ENCODE measurements around the gene SP5.
"Not testable (repeated sequence)": the region's sequence is repeated elsewhere in the genome, so short reads cannot be mapped to it uniquely, and the experiment has no call there.

Gene SP5

DNA sequence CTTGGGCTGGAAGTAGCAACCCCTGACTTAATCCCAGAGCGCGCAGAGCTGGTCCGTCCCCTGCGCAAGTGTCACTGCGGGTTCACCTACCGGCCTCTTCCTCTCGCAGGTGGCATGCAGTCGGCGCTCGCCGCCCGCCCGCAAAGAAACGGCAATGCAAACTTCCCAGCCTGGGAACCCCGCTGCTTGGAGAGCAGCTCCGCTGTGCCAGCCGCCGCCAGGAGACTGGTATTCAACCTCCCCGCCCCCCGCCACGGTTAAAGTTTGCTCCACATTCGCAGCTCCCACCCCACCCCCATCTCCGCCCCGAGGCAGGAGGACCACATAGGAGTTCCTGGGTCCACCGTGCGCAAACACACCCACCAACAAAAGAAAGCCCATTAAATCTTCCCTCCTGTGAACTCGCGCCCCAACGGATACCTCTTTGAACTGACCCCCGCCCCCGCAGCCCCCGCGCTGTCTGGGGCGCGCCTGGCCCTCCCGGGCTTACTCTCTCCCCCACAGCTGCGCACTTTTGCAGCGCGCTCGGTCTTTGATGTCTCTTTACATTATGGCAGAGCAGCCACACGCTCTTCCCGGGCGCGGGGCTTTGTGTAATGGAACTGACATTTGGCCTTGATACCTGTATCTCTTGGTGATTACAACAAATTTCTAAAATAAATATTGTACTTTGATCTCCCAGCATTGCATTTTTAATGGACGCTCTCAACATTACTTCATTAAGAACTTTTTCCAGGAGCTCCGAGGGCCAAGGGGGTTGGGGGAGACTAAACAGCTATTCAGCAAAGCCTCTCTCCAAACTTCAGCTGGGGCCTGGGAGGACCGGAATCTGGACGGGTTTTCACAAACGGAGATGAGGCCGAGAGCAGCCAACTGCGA is 3.1 kb upstream of the SP5 start:
- no peak for DNase-seq

DNA sequence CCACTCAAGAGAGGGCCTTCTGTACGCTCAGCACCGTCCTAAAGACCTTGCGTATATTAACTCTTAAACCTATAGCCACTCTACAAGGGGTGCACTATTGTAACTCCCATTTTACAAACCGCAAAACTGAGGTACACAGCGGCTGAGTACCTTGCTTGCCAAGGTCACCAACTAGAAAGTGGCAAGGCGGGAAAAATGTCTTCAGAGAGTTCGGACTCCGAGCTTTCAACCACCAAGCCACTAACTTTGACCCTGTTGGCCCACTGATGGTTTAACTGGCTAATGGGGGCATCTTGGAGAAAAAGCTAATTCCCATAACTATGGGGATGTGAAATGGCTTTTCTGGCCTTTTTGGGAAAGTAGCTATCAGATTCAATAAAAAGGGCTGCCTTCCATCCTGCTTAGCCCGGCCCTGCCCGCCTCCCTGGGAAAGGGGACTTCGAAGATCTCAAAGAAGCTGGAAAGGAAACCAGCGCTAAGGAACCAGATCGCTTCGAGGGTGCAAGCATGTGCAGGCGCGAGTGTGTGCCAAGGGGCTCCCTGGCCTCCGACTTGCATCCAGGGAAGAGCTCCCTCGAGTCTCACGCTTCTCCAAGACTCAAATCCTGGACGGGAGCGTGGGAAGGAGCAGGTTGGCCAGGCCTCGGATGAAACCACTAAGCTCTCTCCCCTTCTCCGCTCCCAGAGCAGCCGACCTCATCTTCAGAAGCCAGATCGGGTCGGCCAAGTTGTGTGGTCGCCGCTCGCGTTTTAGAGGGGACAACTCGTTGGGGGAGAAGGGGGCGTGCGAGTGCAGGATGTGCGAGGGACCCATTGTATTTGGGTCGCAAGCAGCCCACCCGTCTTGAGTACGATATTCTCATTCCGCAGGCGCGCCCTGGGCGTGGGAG is 2.2 kb upstream of the SP5 start:
- DNase-seq = no peak

DNA sequence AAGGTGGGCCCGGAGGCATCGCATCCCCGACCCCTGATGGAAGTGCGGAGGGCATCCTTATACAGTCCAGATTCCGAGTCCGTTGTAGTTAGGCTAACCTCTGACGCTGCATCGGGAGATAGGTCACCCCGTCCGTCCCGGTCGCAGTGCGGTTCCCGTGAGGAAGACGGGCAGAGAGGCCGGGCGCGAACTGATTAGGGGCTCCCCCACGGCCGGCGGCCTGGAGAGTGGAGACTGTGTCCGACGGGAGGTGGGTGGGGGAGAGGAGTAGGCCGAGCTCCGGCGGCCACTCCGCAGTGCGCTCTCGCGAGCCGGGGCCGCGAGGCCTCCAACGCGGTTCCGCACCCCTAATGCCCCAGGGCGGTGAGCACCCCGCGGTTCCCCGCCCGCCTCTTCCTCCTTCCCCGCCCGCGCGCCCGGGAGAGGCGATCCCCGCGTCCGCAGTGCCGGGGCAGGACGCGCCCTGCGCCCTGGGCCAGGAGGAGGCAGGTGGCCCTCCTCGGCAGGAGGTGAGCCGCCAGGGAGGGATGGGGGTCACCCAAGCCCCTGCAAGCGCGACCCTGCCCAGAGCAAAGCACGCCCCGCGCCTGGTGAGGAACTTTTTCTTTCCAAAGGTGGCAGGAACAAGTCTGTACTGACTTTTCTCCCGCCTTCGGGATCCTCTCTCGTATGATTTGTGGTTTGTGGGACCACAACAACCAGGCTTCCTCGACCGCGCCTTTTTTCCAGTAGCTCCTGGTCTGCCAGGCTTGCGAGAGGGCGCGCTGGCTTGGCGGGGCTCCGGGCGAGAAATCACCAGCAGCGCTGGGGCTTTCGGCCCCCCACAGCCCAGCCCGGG is 1.4 kb upstream of the SP5 start:
- no peak for DNase-seq

DNA sequence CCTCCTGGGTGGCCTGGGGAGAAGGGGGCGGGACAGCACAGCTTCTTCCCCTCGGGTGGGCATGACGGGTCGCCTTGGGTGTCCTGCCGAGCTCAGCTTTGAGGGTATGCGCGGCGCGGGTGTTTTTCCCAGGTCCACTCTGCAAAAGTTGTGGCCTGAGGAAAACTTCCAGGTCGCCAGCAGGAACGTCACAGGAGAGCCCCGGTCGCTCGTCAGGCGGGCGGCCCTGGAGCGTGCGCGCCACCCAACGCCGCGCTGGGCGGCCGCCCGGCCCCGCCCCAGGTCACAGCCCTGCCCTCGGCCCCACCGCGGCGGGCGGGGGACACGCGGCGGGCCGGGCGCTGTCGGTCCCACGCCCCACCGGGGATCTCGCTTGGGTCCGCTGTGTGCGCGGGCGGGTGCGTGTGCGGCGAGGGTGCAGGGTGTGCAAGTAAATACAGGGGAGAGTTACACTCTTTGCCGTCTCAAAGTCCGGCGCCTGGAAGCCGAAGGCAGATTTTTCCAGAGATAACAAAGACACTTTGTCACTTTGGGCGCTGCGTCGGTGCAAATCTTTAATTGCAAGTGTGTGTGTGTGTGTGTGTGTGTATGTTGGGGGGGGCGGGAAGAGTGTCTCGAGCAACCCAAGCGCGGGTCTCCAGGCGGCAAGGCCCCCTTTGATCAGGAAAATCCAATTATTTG is 616 bp upstream of the SP5 start:
- DNase-seq = no peak

DNA sequence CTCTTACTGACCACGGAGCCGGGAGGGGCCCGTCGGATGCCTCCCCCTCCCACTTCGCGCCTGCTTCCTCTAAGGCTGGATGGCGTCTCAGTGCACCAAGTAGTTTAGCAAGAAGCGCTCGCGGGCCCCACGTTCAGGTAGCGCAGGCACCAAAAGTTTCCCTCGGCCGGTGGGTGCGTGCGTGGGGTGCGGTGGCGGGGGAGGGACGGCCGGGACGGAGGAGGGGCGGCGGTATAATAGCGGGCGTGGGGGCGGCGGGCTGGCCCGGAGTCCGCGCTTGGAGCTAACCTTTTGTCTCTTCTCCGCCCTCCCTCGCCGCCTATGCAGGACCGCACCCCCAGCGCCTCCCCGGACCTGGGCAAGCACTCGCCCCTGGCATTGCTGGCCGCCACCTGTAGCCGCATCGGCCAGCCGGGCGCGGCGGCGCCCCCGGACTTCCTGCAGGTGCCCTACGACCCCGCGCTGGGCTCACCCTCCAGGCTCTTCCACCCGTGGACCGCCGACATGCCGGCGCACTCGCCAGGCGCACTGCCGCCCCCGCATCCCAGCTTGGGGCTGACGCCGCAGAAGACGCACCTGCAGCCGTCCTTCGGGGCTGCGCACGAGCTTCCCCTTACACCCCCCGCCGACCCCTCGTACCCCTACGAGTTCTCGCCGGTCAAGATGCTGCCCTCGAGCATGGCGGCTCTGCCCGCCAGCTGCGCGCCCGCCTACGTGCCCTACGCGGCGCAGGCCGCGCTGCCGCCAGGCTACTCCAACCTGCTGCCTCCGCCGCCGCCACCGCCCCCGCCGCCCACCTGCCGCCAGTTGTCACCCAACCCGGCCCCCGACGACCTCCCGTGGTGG is 1.0 kb downstream of the SP5 start:
- no peak for DNase-seq

DNA sequence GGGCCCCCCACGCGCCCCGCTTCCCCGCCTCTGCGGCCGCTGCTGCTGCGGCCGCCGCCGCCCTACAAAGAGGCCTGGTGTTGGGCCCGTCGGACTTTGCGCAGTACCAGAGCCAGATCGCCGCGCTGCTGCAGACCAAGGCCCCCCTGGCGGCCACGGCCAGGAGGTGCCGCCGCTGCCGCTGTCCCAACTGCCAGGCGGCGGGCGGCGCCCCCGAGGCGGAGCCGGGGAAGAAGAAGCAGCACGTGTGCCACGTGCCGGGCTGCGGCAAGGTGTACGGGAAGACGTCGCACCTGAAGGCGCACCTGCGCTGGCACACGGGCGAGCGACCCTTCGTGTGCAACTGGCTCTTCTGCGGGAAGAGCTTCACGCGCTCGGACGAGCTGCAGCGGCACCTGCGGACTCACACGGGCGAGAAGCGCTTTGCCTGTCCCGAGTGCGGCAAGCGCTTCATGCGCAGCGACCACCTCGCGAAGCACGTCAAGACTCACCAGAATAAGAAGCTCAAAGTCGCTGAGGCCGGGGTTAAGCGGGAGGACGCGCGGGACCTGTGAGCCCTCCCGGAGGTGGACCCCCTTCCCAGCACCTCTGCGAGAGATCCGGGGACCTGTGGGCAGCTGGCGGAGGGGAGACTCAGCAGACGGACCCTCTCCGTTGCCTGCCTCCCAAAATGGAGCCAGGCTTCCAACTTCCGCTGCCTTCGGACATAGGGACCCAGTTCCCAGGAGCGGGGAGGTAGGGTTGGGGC is 1.9 kb downstream of the SP5 start:
- DNase-seq = peak; percentile 50

DNA sequence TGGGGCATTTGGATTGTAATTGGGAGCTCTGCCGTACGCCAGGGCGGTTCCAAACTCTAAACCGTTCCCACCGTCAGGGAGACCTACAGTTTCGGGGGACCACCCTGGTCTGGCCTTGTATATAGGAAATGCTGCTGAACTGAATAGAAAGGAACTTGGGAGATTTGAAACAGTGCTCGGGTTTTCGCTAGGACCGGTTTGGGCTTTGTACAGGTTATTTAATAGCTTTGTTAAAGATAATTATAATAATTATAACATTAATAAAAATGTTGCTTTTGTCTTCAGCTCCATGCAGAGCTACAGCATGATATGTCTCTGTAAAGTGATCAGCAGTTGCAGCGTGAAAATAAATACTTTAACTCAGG is 2.4 kb downstream of the SP5 start:
- no peak for DNase-seq

DNA sequence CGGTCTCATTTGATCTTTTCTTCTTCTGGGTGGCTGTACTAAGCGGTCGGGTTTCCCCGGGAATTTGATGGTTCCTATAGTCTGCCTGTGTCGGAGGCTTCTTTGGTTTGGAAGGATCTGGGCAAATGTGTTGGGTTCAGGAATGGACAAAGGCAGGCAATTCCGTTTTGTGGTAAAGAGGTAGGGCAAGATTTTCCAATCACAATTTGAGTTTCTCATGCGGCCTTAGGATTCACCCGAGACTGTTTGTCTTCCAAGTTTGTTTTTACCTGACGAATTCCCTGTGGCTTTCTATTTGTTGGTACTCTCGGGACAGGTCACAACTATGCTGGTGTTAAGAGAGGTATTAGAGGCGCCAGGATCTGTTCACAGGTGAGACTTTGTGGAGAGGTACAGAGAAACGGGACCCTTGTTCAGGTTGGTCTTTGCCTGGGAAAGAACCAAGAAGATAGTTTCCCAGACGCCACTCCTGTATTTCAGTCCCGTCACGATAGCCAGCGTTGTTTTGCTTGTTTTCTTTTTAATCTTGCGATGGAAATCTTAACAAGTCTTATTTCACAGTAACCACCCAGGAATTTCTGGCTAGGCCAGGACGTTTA is 3.0 kb downstream of the SP5 start:
- no peak for DNase-seq

DNA sequence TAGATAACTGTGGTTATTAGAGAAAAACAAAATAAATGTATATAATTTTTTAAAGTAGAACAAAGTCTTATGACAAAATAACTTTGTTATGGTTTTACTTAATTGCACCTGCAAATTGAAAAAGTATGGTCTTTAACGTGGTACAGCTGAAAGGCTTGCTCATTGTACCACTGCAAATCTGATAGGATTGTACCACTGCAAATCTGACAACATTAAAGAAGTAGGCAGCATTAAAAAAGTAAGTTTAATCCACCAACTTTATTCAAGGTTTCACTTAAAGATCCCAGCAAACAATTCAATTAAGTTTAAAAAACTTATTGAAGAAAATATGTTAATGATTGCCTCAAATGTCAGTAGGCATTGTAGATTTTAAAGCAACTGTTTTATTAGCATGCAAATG is 4.7 kb downstream of the SP5 start:
- DNase-seq = no peak

DNA sequence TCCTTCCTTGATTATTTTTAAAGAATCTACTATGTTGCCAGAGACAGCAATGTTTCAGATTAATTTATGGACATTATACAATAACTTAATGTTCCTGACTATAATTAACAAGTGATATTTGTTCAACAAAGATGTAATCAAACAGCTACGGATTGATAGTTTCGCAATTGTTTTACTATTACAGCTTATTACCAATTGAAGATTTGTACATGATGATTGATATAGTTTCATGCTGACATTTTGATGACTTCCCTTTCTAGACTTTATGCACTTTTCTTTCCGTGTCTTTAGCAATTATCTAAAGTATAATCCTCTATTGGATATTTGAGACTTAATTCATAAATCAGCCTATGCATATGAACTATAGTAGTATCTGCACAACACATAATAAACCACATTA is 6.5 kb downstream of the SP5 start:
- no peak for DNase-seq

DNA sequence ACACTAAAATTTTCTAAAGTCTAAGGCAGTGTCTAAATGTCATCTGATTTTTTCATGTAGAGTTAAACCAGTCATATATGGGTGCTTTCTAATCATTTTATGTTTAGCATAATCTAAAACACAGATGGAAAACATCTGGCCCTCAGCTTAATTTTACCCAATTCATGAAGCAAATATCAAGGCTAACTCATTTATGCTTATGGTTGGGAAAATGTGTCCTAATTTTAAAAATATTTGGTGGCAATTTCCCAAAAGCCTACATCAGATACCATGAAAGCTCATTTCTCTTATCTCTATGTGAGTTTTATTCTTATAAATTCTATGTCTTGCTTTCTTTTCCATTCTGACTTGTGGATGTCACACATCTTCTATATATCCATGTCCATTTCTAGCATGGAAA is 7.2 kb downstream of the SP5 start:
- no peak for DNase-seq

DNA sequence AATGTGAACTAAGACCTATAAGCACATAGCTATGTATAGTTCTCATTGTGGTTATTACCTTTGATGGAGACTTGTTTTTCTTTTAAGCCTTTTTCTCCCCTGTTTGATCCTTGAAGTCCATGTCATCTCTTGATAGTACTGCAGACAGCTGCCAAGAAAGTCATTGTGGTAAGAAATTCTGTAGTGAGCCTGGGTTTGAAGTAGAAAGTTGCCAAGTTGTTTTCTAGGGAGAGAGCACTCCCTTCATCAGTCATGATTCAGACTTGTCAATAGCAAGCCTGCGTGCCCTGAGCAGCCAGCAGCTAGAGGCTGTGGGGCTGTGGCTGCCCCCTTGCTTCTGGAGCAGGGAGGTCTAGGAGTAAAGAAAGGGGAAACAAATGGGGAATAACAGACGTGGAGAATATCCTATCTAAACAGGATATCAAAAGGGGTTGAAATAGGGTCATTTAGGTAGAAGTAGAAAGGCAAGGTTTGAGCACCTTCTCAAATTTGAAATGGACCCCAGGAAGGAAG is 8.4 kb downstream of the SP5 start:
- no peak for DNase-seq

DNA sequence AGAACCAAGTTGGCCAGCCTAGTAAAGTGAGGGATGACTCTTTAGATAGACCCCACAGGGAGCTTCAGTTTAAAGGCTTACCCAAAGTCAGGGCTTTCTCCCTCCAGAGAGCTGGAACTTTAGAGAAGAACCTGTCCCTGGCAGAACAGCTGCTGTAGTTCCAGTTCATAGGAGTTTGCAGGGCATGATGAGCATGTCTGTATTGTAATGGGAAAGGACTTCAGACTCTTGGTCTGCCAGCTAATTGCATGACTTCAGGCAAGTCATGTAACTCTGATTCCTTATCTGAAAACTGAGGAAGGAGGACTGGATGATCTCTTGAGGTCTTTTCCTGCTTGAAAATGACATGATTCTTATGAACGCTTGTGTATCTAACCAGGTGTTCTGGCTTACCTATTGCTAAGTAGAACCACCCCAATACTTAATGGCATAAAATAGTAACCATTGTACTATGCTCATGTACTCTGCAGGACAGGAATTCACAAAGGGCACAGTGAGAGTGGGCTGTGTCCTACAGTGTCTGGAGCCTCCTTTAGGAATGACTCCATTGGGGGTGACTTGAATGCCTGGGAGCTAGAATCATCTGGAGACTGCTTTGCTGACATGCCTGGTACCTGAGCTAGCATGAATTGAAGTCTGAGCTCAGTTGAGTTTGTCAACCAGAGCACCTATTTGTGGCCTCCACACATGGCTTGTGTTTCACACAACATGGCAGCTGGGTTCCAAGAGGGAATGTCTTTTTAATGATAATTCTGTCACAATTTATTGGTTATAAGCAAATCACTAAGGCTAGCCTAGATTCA is 18.9 kb downstream of the SP5 start:
- no peak for DNase-seq

DNA sequence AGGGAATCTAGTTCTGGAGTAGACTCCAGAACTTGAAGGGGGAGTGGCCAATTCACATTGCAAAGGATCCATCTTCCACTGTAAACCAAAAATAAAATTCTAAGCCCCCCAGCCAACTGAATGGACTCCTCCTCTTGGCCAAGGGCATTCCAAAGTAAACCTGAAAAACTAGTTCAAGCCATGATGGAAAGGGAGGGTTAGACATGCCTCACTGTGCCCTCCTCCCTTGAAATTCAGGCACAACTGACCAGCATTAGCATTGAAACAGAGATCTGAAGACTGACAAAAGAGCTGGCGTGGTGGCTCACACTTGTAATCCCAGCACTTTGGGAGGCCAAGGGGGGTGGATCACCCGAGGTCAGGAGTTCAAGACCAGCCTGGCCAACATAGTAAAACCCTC is 19.5 kb downstream of the SP5 start:
- not testable (repeated sequence) for DNase-seq

DNA sequence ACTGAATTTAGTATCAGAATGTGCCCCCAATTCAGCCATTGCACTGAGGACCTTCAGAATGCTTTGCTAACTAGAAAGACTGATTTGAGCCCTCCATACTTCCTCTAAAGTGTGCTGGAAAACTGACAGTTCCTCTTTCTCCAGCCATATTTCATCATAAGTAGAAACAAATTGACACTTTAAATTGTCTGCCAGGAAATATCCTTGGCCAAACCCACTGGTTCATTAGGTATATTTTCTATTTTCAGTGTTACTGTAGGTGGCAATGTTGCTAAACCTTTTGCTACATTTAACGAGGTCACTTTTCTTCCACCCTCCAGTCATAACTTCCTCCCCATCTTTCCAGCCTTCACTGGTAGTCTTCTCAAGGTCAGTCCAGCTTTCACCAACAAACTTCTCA is 21.5 kb downstream of the SP5 start:
- peak; percentile 21 for DNase-seq

DNA sequence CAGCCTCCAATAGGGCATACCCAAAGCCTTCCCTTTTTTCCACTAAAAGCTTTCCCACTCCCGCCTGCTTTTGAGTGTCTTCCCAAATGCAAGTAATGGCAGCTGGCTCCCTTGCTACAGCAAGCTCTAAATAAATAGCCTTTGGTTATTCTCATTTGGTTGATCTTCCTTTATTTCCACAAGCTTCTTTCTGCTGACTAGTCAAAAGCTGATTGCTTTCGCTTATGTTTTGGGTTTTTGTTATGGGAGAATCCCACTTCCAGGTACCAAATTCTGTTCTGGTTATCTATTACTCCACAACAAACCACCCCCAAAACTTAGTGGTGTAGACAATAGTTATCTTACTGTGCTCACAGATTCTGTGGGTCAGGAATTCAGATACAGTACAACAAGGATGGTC is 22.3 kb downstream of the SP5 start:
- no peak for DNase-seq

DNA sequence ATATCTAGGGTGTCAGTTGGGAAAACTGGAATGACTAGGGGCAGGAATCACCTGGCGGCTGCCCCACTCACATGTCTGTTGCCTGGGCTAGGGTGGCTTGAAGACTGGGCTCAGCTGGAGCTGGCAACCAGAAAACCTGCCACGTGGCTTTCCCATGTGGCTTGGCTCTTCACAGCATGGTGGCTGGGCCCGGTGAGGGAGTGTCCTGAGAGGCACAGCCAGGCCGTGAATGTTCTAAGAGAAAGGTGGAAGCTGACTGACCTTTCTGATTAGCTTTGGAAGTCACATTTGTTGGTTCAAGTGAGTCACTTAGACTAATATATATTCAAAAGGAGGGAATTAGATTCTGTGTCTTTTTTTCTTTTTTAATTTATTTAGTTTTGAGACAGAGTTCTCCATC is 22.7 kb downstream of the SP5 start:
- no peak for DNase-seq

DNA sequence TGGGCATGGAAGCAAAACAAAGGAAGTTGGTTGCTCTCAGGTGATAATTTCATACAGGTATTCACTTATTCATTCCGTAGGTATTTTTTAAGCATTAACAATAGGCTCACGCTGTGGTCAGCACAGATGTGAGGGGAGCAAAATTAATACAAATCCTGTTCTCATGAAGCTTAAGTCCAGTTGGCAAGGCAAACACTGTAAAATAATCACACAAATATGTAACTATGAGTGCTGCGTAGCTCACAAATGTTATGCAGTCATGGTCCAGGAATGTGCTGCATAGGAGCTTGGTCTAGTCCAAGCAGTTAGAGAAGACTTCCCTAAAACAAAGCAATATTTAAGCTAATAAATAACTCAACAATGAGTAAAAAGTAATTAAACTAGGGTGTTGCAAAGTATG is 23.9 kb downstream of the SP5 start:
- no peak for DNase-seq

DNA sequence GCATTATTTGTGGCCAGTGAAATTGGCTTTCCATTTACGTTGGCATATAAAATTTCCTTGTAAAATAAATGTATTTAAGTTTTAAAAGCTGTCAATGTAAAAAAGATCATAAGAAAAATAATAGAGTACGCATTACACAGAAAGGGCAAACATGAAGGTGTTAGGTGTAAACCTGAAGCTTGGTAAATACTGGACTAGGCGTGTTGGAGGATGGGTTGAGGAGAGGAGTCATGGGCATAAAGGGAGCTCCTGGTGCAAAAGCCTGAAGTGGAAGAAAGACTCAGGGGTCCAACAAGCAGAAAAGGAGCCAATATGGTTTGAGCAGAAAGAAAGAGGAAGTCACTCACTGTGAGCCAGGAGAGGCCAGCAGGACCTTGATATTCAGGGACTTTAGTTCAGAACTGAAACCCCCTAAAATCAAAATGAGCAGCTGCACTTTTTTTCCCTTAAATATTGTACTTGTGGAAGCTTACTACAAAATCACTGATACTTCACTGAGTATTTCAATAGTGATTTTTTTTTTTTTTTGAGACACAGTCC is 24.4 kb downstream of the SP5 start:
- DNase-seq = no peak

All from hematopoietic multipotent progenitor cell treated with erythropoietin and hydrocortisone succinate and interleukin-3 and kit ligand, for 8 days (in vitro differentiated cells).